HepG2 (cell line): ENCODE measurements around the gene OVAAL. TPM values are rescaled to one million over a fixed set of nuclear protein-coding genes. Genes with fewer than 3 reads are reported as not detected.

Experiments used
- ATAC-seq: fragments of 200-7000 bp; cut with Tn5 transposase; 3 replicates; pipeline ENCODE4 v1.9.1; 2020; ENCODE audit warnings: mild to moderate bottlenecking, moderate library complexity
- BruUV-seq: library from RNA; stranded (reverse); fragments of 400-500 nt; replicated peaks from 2 replicates; lab custom pipeline; 2021; lab: Mats Ljungman, UMichigan
- CTCF ChIA-PET: fragments of 300-600 bp; formaldehyde crosslinking; extraction: SDS; loops from one replicate; lab custom pipeline; 2021; ENCODE audit warnings: low total read pairs, inconsistent platforms, low intra/inter-chr PET ratio; lab: Yijun Ruan, JAX
- POLR2A ChIA-PET: fragments of 350-600 bp; sonication (Branson Sonifier 250); formaldehyde crosslinking; loops from one replicate; lab custom pipeline; 2020; ENCODE audit warnings: antibody characterized with exemption, inconsistent platforms; lab: Yijun Ruan, JAX
- DNase-seq: peaks from one replicate; pipeline ENCODE4 v3.0.0-alpha.2; 2015; ENCODE audit warnings: low spot score
- FAIRE-seq: peaks from 3 replicates; lab custom pipeline; 2011; peaks lifted over from hg19 to GRCh38; lab: Jason Lieb, UNC
- H2AFZ ChIP-seq: one replicate; pipeline ENCODE4 v1.6.1; 2011; ENCODE audit warnings: low read length, inconsistent platforms
- H3K27ac ChIP-seq: fragments of 300-600 bp; 3 replicates; pipeline ENCODE4 v1.8.0; 2011; ENCODE audit warnings: mixed run types, mild to moderate bottlenecking, mixed read lengths, low read length, inconsistent platforms; ENCODE audit not compliant: insufficient read depth; ENCODE audit errors: extremely low read length
- H3K27me3 ChIP-seq, 2 experiments: fragments of 200-600 bp in 1 of 2; 2 replicates in 1 of 2; 3 replicates in 1 of 2; pipeline versions ENCODE4 v1.6.0 to v1.8.0; 2011; ENCODE audit warnings: low read length in 2 of 2, mild to moderate bottlenecking in 2 of 2, moderate library complexity in 2 of 2, inconsistent platforms in 1 of 2; ENCODE audit not compliant: insufficient read depth in 2 of 2, control insufficient read depth in 1 of 2
- H3K36me3 ChIP-seq, 2 experiments: fragments of 200-600 bp in 1 of 2; replicated peaks in 1 of 2; 2 replicates in 1 of 2; 3 replicates in 1 of 2; pipeline versions ENCODE4 v1.5.1 to v1.8.0; 2011; ENCODE audit warnings: low read length in 2 of 2, inconsistent platforms in 1 of 2; ENCODE audit not compliant: insufficient read depth in 2 of 2, control insufficient read depth in 1 of 2
- H3K4me1 ChIP-seq: 2 replicates; pipeline ENCODE4 v1.5.1; 2012; ENCODE audit warnings: low read length, inconsistent platforms; ENCODE audit not compliant: insufficient read depth
- H3K4me2 ChIP-seq: 2 replicates; pipeline ENCODE4 v1.6.0; 2011; ENCODE audit warnings: low read depth, low read length, inconsistent platforms
- H3K4me3 ChIP-seq, 3 experiments: fragments of 200-600 bp in 1 of 3; sonication (generic), shearing (Covaris generic) in 1 of 3; replicated peaks in 1 of 3; 2 replicates each; pipeline ENCODE4 v1.5.1; 2011 to 2016; ENCODE audit warnings: low read length in 3 of 3, inconsistent platforms in 2 of 3, low read depth in 2 of 3, mild to moderate bottlenecking in 2 of 3, control low read depth in 1 of 3, mixed read lengths in 1 of 3; ENCODE audit not compliant: insufficient read depth in 1 of 3
- H3K79me2 ChIP-seq: one replicate; pipeline ENCODE4 v1.6.1; 2011; ENCODE audit warnings: low read length, inconsistent platforms; ENCODE audit not compliant: insufficient read depth
- H3K9ac ChIP-seq: 2 replicates; pipeline ENCODE4 v1.6.0; 2011; ENCODE audit warnings: mild to moderate bottlenecking, low read depth, low read length, inconsistent platforms; ENCODE audit not compliant: insufficient read depth
- H3K9me3 ChIP-seq: 2 replicates; pipeline ENCODE4 v1.5.1; 2012; ENCODE audit warnings: mild to moderate bottlenecking, low read length
- H4K20me1 ChIP-seq: 2 replicates; pipeline ENCODE4 v1.6.0; 2011; ENCODE audit warnings: inconsistent platforms, mild to moderate bottlenecking, low read length, moderate library complexity; ENCODE audit not compliant: insufficient read depth
- DMAP1 ChIP-seq: IDR thresholded peaks from 2 replicates; pipeline ENCODE4 v1.6.1; 2016
- EED ChIP-seq: sonication (generic); formaldehyde crosslinking; IDR thresholded peaks from 2 replicates; pipeline ENCODE4 v1.5.0; 2020; ENCODE audit warnings: mild to moderate bottlenecking, missing genetic modification reagents
- HOXD1 ChIP-seq: sonication (generic); formaldehyde crosslinking; IDR thresholded peaks from 2 replicates; pipeline ENCODE4 v1.5.0; 2020; ENCODE audit warnings: missing genetic modification reagents
- KDM2A ChIP-seq: sonication (generic); formaldehyde crosslinking; IDR thresholded peaks from 2 replicates; pipeline ENCODE4 v1.4.0; 2020; ENCODE audit warnings: low read depth, missing genetic modification reagents, borderline replicate concordance
- PAX8 ChIP-seq: sonication (generic); formaldehyde crosslinking; IDR thresholded peaks from 2 replicates; pipeline ENCODE4 v1.8.0; 2022; ENCODE audit warnings: mild to moderate bottlenecking, missing genetic modification reagents, borderline replicate concordance
- PITX1 ChIP-seq: sonication (generic); formaldehyde crosslinking; IDR thresholded peaks from 2 replicates; pipeline ENCODE4 v1.5.1; 2020; ENCODE audit warnings: mild to moderate bottlenecking, missing genetic modification reagents
- SMC3 ChIP-seq: IDR thresholded peaks from 2 replicates; pipeline ENCODE4 v1.6.1; 2011; ENCODE audit warnings: low read length, improper control_type of control experiment
- TOPORS ChIP-seq: sonication (generic); formaldehyde crosslinking; IDR thresholded peaks from 2 replicates; pipeline ENCODE4 v1.8.0; 2023; ENCODE audit warnings: mild to moderate bottlenecking, missing genetic modification reagents
- ZNF260 ChIP-seq: sonication (generic); formaldehyde crosslinking; IDR thresholded peaks from 2 replicates; pipeline ENCODE4 v1.4.0; 2020; ENCODE audit warnings: missing genetic modification reagents, low read depth, mild to moderate bottlenecking, borderline replicate concordance
- ZNF264 ChIP-seq: sonication (generic); formaldehyde crosslinking; IDR thresholded peaks from 2 replicates; pipeline ENCODE4 v1.4.0; 2020; ENCODE audit warnings: missing genetic modification reagents
- ZNF614 ChIP-seq: IDR thresholded peaks from 2 replicates; pipeline ENCODE4 v1.6.1; 2018; ENCODE audit warnings: missing biosample characterization, missing genetic modification reagents, inconsistent platforms, borderline replicate concordance
- WGBS: methylation state at CpG from one replicate; pipeline ENCODE4 v1.1.6; 2017; ENCODE audit warnings: low lambda C conversion rate; 5-methylcytosine and 5-hydroxymethylcytosine counted together
- in situ Hi-C: cut with HindIII; loops from 2 replicates; pipeline ENCODE4 v1.10.0; 2017; ENCODE audit warnings: low pct_unique_long_range_greater_than_20kb; ENCODE audit not compliant: extremely low pct_ligation_motif_present
- intact Hi-C: fragments of 100-400 bp; cut with micrococcal nuclease; formaldehyde crosslinking; loops from one replicate; pipeline ENCODE4 v1.10.0; 2022; ENCODE audit not compliant: unreplicated experiment
- polyA plus RNA-seq, 8 experiments: library from polyadenylated mRNA; depleted of rRNA in 3 of 8; stranded (reverse) in 7 of 8; unstranded in 1 of 8; fragments of >200 nt; fragmentation: Illumina TruSeq in 4 of 8; extraction: Trizol in 4 of 8; gene quantifications; 2 replicates each; pipeline versions ENCODE4 v1.2.1 to v1.2.3, GENCODE V29; 2011 to 2016; ENCODE audit warnings: low read depth in 4 of 8, missing spikeins in 1 of 8, mixed read lengths in 1 of 8; ENCODE audit not compliant: insufficient read depth in 1 of 8
- total RNA-seq, 5 experiments: library from RNA; depleted of rRNA; stranded (reverse); fragments of >200 nt; fragmentation: Illumina TruSeq; extraction: Trizol; gene quantifications; 2 replicates each; pipeline ENCODE4 v1.2.3, GENCODE V29; 2016; ENCODE audit warnings: low read depth in 1 of 5
- TF ChIP-seq, protein P1 (sequence below): IDR thresholded peaks from 2 replicates; pipeline ENCODE4 v1.6.1; 2016; ENCODE audit warnings: low read depth, borderline replicate concordance
- TF ChIP-seq, protein P2 (sequence below): sonication (generic); formaldehyde crosslinking; IDR thresholded peaks from 2 replicates; pipeline ENCODE4 v1.4.0; 2020; ENCODE audit warnings: missing genetic modification reagents, borderline replicate concordance

OVAAL gene
- total and polyA plus RNA-seq, 2 of the 13 experiments (the other 11 are each of a cell fraction or from before 2014, with no cell fraction given): 0.04 TPM; not detected in 1

- Histone ChIP-seq H4K20me1 (no peaks in the 10 kb centered on the region), H3K79me2 (no peaks in the 10 kb centered on the region), H3K4me3 (no peak overlapping the region), H3K4me2 (peak overlapping the region; percentile 51), H3K9me3 (no peaks in the 10 kb centered on the region), H3K9ac (no peak overlapping the region), H2AFZ (no peak overlapping the region), H3K36me3 (no peaks in the 10 kb centered on the region), H3K27me3 (no peaks in the 10 kb centered on the region), H3K27ac (no peak overlapping the region), H3K4me1 (peaks cover 17% of the 10 kb centered on the region)
- FAIRE-seq (no peak), ATAC-seq (no peak), DNase-seq (no peak)
- in situ Hi-C loops (loop anchor here (5.0 to 25.0 kb wide), 2 partner anchors 347 to 622 kb away; no protein-coding TSS in a partner anchor), intact Hi-C loops (loop anchor here (1.0 to 5.0 kb wide), 2 partner anchors 263 to 347 kb away; no protein-coding TSS in a partner anchor)
- 0% methylated on average over 3 of the region's 3 CpGs for WGBS
- ChIA-PET POLR2A (interaction anchor here (1.0 to 1.5 kb wide), 3 partner anchors 11 to 348 kb away, joined by 3 to 14 read pairs (median 4); partner anchors contain the start of gene ACBD6), CTCF (interaction anchor here (1.2 to 2.3 kb wide), 5 partner anchors 18 to 348 kb away, joined by 3 to 26 read pairs (median 6); partner anchors contain the start of gene XPR1)
- 0 out of 2 replicates have a peak, but pooled peaks have one; percentile 1 for TF ChIP-seq ZNF614 (CRISPR knock-in tag)
- no peak for TF ChIP-seq EED (CRISPR knock-in tag)
- no TSS peak for BruUV-seq
These were observed 43.4 kb upstream of the OVAAL start for GRCh38 chr1:180515364-180515763.

- in situ Hi-C loops: loop anchor here (5.0 to 25.0 kb wide), 2 partner anchors 346 to 621 kb away; no protein-coding TSS in a partner anchor
- TF ChIP-seq ZNF264 (CRISPR knock-in tag) (peak; percentile 42; the same call in 1 of the 2 replicates), KDM2A (CRISPR knock-in tag) (peak; percentile 48; the same call in 1 of the 2 replicates), DMAP1 (CRISPR knock-in tag) (0 out of 2 replicates have a peak, but pooled peaks have one; percentile 29), TOPORS (CRISPR knock-in tag) (no peak), SMC3 (peak; percentile 89), PITX1 (CRISPR knock-in tag) (peak; percentile 48; the same call in 1 of the 2 replicates), PAX8 (CRISPR knock-in tag) (no peak), HOXD1 (CRISPR knock-in tag) (no peak), ZNF260 (no peak)
- TF ChIP-seq, protein P1, sequence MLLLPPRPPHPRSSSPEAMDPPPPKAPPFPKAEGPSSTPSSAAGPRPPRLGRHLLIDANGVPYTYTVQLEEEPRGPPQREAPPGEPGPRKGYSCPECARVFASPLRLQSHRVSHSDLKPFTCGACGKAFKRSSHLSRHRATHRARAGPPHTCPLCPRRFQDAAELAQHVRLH (CRISPR knock-in tag): peak; percentile 38; the same call in 1 of the 2 replicates
- TF ChIP-seq, protein P2, sequence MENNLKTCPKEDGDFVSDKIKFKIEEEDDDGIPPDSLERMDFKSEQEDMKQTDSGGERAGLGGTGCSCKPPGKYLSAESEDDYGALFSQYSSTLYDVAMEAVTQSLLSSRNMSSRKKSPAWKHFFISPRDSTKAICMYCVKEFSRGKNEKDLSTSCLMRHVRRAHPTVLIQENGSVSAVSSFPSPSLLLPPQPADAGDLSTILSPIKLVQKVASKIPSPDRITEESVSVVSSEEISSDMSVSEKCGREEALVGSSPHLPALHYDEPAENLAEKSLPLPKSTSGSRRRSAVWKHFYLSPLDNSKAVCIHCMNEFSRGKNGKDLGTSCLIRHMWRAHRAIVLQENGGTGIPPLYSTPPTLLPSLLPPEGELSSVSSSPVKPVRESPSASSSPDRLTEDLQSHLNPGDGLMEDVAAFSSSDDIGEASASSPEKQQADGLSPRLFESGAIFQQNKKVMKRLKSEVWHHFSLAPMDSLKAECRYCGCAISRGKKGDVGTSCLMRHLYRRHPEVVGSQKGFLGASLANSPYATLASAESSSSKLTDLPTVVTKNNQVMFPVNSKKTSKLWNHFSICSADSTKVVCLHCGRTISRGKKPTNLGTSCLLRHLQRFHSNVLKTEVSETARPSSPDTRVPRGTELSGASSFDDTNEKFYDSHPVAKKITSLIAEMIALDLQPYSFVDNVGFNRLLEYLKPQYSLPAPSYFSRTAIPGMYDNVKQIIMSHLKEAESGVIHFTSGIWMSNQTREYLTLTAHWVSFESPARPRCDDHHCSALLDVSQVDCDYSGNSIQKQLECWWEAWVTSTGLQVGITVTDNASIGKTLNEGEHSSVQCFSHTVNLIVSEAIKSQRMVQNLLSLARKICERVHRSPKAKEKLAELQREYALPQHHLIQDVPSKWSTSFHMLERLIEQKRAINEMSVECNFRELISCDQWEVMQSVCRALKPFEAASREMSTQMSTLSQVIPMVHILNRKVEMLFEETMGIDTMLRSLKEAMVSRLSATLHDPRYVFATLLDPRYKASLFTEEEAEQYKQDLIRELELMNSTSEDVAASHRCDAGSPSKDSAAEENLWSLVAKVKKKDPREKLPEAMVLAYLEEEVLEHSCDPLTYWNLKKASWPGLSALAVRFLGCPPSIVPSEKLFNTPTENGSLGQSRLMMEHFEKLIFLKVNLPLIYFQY (CRISPR knock-in tag): peak; percentile 60; the same call in 1 of the 2 replicates
These were observed 42.8 kb upstream of the OVAAL start for GRCh38 chr1:180515857-180516388.

More at GRCh38 chr1:180515857-180516388, 42.8 kb upstream of the OVAAL start:
- Histone ChIP-seq H3K4me1 (peaks cover 22% of the 10 kb centered on the region), H3K79me2 (no peaks in the 10 kb centered on the region), H3K4me3 (no peak overlapping the region), H3K9me3 (no peaks in the 10 kb centered on the region), H4K20me1 (no peaks in the 10 kb centered on the region), H3K27me3 (no peaks in the 10 kb centered on the region), H3K36me3 (no peaks in the 10 kb centered on the region), H3K9ac (no peak overlapping the region; the same call in 1 of the 2 replicates), H3K4me2 (peak overlapping the region; percentile 51), H3K27ac (peak overlapping the region; percentile 19), H2AFZ (peak overlapping the region; percentile 57)
- CTCF ChIA-PET: interaction anchor here (1.2 to 2.3 kb wide), 5 partner anchors 17 to 347 kb away, joined by 3 to 26 read pairs (median 6); partner anchors contain the start of gene XPR1
- peak; percentile 97 for FAIRE-seq
- intact Hi-C loops: loop anchor here (1.0 to 5.0 kb wide), 4 partner anchors 17 to 650 kb away; no protein-coding TSS in a partner anchor
- BruUV-seq: no TSS peak
- ATAC-seq: peak; percentile 99
- POLR2A ChIA-PET: interaction anchor here (0.5 to 1.5 kb wide), 5 partner anchors 12 to 575 kb away, joined by 3 to 14 read pairs (median 3); partner anchors contain the start of gene ACBD6
- peak; percentile 76 for DNase-seq
- WGBS: 7% methylated on average over 8 of the region's 8 CpGs
